Measurements from ENCODE around the gene PGAM1. TPM values are rescaled to one million over a fixed set of nuclear protein-coding genes. Genes with fewer than 3 reads are reported as not detected.

Gene PGAM1
- total and polyA plus RNA-seq, 9 of the 15 experiments (the other 6 are each of a cell fraction or from before 2014, with no cell fraction given), result 40.3 to 559 (median 269) TPM

DNA sequence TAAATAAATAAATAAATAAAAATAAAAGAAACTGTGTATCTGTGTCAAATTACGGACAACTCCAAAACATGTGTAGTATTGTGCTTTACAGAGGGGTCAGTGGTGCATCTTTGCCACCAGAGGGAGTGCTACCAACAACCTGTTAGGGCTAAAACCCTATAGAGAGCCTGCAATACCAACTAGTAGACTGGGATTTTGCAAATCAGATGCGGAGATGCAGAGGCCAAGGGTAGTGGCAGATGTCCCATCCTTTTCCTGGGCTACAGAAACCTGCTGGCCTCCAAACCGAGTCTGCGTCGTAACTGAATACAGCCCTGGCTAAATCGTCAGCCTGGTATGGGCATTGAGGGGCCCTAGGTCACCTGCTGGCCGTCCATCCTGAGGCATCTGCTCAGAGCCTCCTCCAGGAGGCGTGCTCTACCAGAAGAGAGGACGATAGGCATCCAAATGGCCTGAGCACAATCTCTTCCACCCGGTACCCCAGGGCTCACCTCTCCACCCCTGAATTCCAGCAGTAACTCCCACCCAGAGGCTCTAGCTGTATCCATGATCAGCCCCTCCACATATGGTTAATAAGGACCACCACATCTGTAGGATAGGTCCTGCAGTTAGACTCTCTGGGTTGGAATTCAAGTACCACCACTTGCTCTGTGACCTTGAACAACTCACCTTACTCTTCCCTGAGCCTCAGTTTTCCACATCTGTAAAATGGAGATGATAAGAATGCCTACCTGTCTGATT, 18.6 kb upstream of the PGAM1 start (continued):
- TF ChIP-seq, protein P1, sequence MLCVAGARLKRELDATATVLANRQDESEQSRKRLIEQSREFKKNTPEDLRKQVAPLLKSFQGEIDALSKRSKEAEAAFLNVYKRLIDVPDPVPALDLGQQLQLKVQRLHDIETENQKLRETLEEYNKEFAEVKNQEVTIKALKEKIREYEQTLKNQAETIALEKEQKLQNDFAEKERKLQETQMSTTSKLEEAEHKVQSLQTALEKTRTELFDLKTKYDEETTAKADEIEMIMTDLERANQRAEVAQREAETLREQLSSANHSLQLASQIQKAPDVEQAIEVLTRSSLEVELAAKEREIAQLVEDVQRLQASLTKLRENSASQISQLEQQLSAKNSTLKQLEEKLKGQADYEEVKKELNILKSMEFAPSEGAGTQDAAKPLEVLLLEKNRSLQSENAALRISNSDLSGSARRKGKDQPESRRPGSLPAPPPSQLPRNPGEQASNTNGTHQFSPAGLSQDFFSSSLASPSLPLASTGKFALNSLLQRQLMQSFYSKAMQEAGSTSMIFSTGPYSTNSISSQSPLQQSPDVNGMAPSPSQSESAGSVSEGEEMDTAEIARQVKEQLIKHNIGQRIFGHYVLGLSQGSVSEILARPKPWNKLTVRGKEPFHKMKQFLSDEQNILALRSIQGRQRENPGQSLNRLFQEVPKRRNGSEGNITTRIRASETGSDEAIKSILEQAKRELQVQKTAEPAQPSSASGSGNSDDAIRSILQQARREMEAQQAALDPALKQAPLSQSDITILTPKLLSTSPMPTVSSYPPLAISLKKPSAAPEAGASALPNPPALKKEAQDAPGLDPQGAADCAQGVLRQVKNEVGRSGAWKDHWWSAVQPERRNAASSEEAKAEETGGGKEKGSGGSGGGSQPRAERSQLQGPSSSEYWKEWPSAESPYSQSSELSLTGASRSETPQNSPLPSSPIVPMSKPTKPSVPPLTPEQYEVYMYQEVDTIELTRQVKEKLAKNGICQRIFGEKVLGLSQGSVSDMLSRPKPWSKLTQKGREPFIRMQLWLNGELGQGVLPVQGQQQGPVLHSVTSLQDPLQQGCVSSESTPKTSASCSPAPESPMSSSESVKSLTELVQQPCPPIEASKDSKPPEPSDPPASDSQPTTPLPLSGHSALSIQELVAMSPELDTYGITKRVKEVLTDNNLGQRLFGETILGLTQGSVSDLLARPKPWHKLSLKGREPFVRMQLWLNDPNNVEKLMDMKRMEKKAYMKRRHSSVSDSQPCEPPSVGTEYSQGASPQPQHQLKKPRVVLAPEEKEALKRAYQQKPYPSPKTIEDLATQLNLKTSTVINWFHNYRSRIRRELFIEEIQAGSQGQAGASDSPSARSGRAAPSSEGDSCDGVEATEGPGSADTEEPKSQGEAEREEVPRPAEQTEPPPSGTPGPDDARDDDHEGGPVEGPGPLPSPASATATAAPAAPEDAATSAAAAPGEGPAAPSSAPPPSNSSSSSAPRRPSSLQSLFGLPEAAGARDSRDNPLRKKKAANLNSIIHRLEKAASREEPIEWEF (CRISPR knock-in tag; IDR thresholded peaks at IDR 0.05), result no peak
- TF ChIP-seq, protein P2, sequence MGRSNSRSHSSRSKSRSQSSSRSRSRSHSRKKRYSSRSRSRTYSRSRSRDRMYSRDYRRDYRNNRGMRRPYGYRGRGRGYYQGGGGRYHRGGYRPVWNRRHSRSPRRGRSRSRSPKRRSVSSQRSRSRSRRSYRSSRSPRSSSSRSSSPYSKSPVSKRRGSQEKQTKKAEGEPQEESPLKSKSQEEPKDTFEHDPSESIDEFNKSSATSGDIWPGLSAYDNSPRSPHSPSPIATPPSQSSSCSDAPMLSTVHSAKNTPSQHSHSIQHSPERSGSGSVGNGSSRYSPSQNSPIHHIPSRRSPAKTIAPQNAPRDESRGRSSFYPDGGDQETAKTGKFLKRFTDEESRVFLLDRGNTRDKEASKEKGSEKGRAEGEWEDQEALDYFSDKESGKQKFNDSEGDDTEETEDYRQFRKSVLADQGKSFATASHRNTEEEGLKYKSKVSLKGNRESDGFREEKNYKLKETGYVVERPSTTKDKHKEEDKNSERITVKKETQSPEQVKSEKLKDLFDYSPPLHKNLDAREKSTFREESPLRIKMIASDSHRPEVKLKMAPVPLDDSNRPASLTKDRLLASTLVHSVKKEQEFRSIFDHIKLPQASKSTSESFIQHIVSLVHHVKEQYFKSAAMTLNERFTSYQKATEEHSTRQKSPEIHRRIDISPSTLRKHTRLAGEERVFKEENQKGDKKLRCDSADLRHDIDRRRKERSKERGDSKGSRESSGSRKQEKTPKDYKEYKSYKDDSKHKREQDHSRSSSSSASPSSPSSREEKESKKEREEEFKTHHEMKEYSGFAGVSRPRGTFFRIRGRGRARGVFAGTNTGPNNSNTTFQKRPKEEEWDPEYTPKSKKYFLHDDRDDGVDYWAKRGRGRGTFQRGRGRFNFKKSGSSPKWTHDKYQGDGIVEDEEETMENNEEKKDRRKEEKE (IDR thresholded peaks at IDR 0.05; ENCODE audit: borderline replicate concordance in 1 of 2, control insufficient read depth in 1 of 2, low read depth in 2 of 2, low read length in 1 of 2), result no peak
- TF ChIP-seq SMAD4 (CRISPR knock-in tag; conservative IDR thresholded peaks at IDR 0.05) (0 out of 2 replicates have a peak, but pooled peaks have one; percentile 7), RB1 (IDR thresholded peaks at IDR 0.05; ENCODE audit: low read depth) (0 out of 2 replicates have a peak, but pooled peaks have one; percentile 68), ETV6 (IDR thresholded peaks at IDR 0.05; ENCODE audit: borderline replicate concordance in 1 of 2, low read depth in 2 of 2, low read length in 1 of 2) (no peak), ETV6 (CRISPR knock-in tag; IDR thresholded peaks at IDR 0.05; ENCODE audit: borderline replicate concordance) (no peak), FIP1L1 (IDR thresholded peaks at IDR 0.05; ENCODE audit: low read depth, low read length, poor library complexity, severe bottlenecking) (no peak), ZNF707 (CRISPR knock-in tag; conservative IDR thresholded peaks at IDR 0.05) (no peak), ZEB2 (IDR thresholded peaks at IDR 0.05) (peak; percentile 47; the same call in 1 of the 2 replicates)
- TF ChIP-seq, protein P3, sequence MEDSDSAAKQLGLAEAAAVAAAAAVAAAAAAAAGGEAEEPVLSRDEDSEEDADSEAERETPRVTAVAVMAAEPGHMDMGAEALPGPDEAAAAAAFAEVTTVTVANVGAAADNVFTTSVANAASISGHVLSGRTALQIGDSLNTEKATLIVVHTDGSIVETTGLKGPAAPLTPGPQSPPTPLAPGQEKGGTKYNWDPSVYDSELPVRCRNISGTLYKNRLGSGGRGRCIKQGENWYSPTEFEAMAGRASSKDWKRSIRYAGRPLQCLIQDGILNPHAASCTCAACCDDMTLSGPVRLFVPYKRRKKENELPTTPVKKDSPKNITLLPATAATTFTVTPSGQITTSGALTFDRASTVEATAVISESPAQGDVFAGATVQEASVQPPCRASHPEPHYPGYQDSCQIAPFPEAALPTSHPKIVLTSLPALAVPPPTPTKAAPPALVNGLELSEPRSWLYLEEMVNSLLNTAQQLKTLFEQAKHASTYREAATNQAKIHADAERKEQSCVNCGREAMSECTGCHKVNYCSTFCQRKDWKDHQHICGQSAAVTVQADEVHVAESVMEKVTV (CRISPR knock-in tag; IDR thresholded peaks at IDR 0.05), result peak; percentile 15; the same call in 1 of the 2 replicates
- TF ChIP-seq, protein P4, sequence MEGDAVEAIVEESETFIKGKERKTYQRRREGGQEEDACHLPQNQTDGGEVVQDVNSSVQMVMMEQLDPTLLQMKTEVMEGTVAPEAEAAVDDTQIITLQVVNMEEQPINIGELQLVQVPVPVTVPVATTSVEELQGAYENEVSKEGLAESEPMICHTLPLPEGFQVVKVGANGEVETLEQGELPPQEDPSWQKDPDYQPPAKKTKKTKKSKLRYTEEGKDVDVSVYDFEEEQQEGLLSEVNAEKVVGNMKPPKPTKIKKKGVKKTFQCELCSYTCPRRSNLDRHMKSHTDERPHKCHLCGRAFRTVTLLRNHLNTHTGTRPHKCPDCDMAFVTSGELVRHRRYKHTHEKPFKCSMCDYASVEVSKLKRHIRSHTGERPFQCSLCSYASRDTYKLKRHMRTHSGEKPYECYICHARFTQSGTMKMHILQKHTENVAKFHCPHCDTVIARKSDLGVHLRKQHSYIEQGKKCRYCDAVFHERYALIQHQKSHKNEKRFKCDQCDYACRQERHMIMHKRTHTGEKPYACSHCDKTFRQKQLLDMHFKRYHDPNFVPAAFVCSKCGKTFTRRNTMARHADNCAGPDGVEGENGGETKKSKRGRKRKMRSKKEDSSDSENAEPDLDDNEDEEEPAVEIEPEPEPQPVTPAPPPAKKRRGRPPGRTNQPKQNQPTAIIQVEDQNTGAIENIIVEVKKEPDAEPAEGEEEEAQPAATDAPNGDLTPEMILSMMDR (IDR thresholded peaks at IDR 0.05 in 2 of 3, conservative IDR thresholded peaks at IDR 0.05 in 1 of 3; ENCODE audit: insufficient read depth in 2 of 3, low read depth in 1 of 3, low read length in 3 of 3), result peak; percentile 72 to 91 (median 90)
- TF ChIP-seq, protein P5, sequence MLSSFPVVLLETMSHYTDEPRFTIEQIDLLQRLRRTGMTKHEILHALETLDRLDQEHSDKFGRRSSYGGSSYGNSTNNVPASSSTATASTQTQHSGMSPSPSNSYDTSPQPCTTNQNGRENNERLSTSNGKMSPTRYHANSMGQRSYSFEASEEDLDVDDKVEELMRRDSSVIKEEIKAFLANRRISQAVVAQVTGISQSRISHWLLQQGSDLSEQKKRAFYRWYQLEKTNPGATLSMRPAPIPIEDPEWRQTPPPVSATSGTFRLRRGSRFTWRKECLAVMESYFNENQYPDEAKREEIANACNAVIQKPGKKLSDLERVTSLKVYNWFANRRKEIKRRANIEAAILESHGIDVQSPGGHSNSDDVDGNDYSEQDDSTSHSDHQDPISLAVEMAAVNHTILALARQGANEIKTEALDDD (IDR thresholded peaks at IDR 0.05), result peak; percentile 83

Measured in K562 (cell line).